GM23248 (cell line): ENCODE data around the gene NFKB1. TPM values are rescaled to one million over a fixed set of nuclear protein-coding genes. Genes with fewer than 3 reads are reported as not detected.

Experiments used
- DNase-seq: peaks from one replicate; pipeline ENCODE4 v3.0.0-alpha.2; 2015
- H2AFZ ChIP-seq: fragments of 200-600 bp; sonication (generic); 2 replicates; pipeline ENCODE4 v1.6.1; 2016; ENCODE audit warnings: antibody characterized with exemption
- H3F3A ChIP-seq: fragments of 200-600 bp; sonication (generic); 2 replicates; pipeline ENCODE4 v1.6.1; 2016; ENCODE audit warnings: mild to moderate bottlenecking, antibody characterized with exemption, mixed run types; ENCODE audit not compliant: insufficient read depth
- H3K27ac ChIP-seq: fragments of 200-600 bp; sonication (generic); 2 replicates; pipeline ENCODE4 v1.5.1; 2016; ENCODE audit warnings: mild to moderate bottlenecking
- H3K27me3 ChIP-seq: fragments of 200-600 bp; sonication (generic); replicated peaks from 2 replicates; pipeline ENCODE4 v1.6.1; 2016; ENCODE audit warnings: mild to moderate bottlenecking; ENCODE audit not compliant: insufficient read depth
- H3K36me3 ChIP-seq: fragments of 200-600 bp; sonication (generic); 2 replicates; pipeline ENCODE4 v1.6.1; 2016; ENCODE audit warnings: low read depth, mild to moderate bottlenecking
- H3K4me1 ChIP-seq: fragments of 200-600 bp; sonication (generic); 2 replicates; pipeline ENCODE4 v1.6.1; 2016; ENCODE audit warnings: mild to moderate bottlenecking; ENCODE audit not compliant: insufficient read depth
- H3K4me2 ChIP-seq: fragments of 200-600 bp; sonication (generic); one replicate; pipeline ENCODE4 v1.6.1; 2016; ENCODE audit warnings: mild to moderate bottlenecking; ENCODE audit not compliant: unreplicated experiment
- H3K4me3 ChIP-seq: fragments of 200-600 bp; sonication (generic); 2 replicates; pipeline ENCODE4 v1.5.1; 2016; ENCODE audit warnings: mild to moderate bottlenecking
- H3K79me2 ChIP-seq: fragments of 200-600 bp; sonication (generic); 2 replicates; pipeline ENCODE4 v1.6.1; 2016; ENCODE audit warnings: mild to moderate bottlenecking; ENCODE audit not compliant: insufficient read depth
- H3K9ac ChIP-seq: fragments of 200-600 bp; sonication (generic); 2 replicates; pipeline ENCODE4 v1.6.1; 2016; ENCODE audit warnings: mild to moderate bottlenecking
- H3K9me2 ChIP-seq: fragments of 200-600 bp; sonication (generic); 2 replicates; pipeline ENCODE4 v1.6.1; 2016; ENCODE audit warnings: mixed run types, mild to moderate bottlenecking, moderate library complexity; ENCODE audit not compliant: insufficient read depth
- H3K9me3 ChIP-seq: fragments of 200-600 bp; sonication (generic); one replicate; pipeline ENCODE4 v1.6.1; 2017; ENCODE audit warnings: low read depth
- H4K20me1 ChIP-seq: fragments of 200-600 bp; sonication (generic); 2 replicates; pipeline ENCODE4 v1.6.0; 2016; ENCODE audit not compliant: insufficient read depth
- EZH2 ChIP-seq: fragments of 200-600 bp; sonication (generic); IDR thresholded peaks from 2 replicates; pipeline ENCODE4 v1.6.1; 2018; ENCODE audit warnings: antibody characterized with exemption, mild to moderate bottlenecking; ENCODE audit not compliant: insufficient read depth, poor library complexity, severe bottlenecking
- EZH2phosphoT487 ChIP-seq: fragments of 200-600 bp; sonication (generic); IDR thresholded peaks from 2 replicates; pipeline ENCODE4 v1.6.1; 2018; ENCODE audit warnings: antibody characterized with exemption, moderate library complexity, mild to moderate bottlenecking, low read depth; ENCODE audit not compliant: insufficient read depth
- WGBS, 2 experiments: methylation state at CpG; one replicate each; pipeline ENCODE4 v1.1.6; 2015 to 2017; ENCODE audit warnings: low lambda C conversion rate in 2 of 2, low coverage in 1 of 2; ENCODE audit errors: missing lambda C conversion rate in 2 of 2; 5-methylcytosine and 5-hydroxymethylcytosine counted together
- in situ Hi-C: fragments of 300-500 bp; cut with MboI; formaldehyde crosslinking; loops from 2 replicates; pipeline ENCODE4 v1.15.0; 2020
- polyA plus RNA-seq: library from polyadenylated mRNA; unstranded; fragments of >200 nt; fragmentation: Nextera tagmentation; extraction: Ambion mirVana; gene quantifications from 2 replicates; pipeline ENCODE4 v1.2.1, GENCODE V29; 2016
- total RNA-seq: library from RNA; depleted of rRNA; stranded (reverse); fragments of >200 nt; shearing (Covaris generic); gene quantifications from 2 replicates; pipeline ENCODE4 v1.2.3, GENCODE V29; 2014

The NFKB1 gene
- total and polyA plus RNA-seq, 2 experiments from 2014 or later = 5.8 to 30.2 TPM

GRCh38 chr4:102492531-102493241 is 8.5 kb upstream of the NFKB1 start:
- TF ChIP-seq EZH2 = no peak
- no peak for TF ChIP-seq EZH2phosphoT487

GRCh38 chr4:102493257-102493656 is 7.9 kb upstream of the NFKB1 start:
- no peak for DNase-seq
- Histone ChIP-seq H3K27me3 (no peaks in the 10 kb centered on the region), H3K27ac (no peak overlapping the region), H3K79me2 (no peaks in the 10 kb centered on the region), H3K9ac (no peak overlapping the region), H2AFZ (no peak overlapping the region), H3K9me3 (no peaks in the 10 kb centered on the region), H3K36me3 (no peaks in the 10 kb centered on the region), H3K4me1 (peaks cover 4% of the 10 kb centered on the region; the same call in 1 of the 2 replicates), H3K4me3 (no peak overlapping the region), H3K9me2 (no peaks in the 10 kb centered on the region), H4K20me1 (no peaks in the 10 kb centered on the region), H3F3A (peaks cover 6% of the 10 kb centered on the region), H3K4me2 (no peak overlapping the region)
- TF ChIP-seq EZH2 (no peak), EZH2phosphoT487 (no peak)
- 77 to 78% methylated on average over 1 of the region's 1 CpG for WGBS, 2 experiments
- in situ Hi-C loops = no loop called here

More at GRCh38 chr4:102492531-102493241, 8.5 kb upstream of the NFKB1 start:
- H3K9me3 ChIP-seq = no peaks in the 10 kb centered on the region
- no peak overlapping the region for H3K9ac ChIP-seq
- H3K79me2 ChIP-seq = no peaks in the 10 kb centered on the region
- no peak for DNase-seq
- in situ Hi-C loops = no loop called here
- H3K27ac ChIP-seq = no peak overlapping the region
- WGBS, 2 experiments = 66 to 71% methylated on average over 2 of the region's 2 CpGs
- peaks cover under 1% of the 10 kb centered on the region; the same call in 1 of the 2 replicates for H3F3A ChIP-seq
- H3K4me3 ChIP-seq = no peak overlapping the region
- H3K36me3 ChIP-seq = no peaks in the 10 kb centered on the region
- no peaks in the 10 kb centered on the region for H3K9me2 ChIP-seq
- H3K4me1 ChIP-seq = peaks cover under 1% of the 10 kb centered on the region; the same call in 1 of the 2 replicates
- H2AFZ ChIP-seq = no peak overlapping the region
- no peaks in the 10 kb centered on the region for H4K20me1 ChIP-seq
- no peaks in the 10 kb centered on the region for H3K27me3 ChIP-seq
- no peak overlapping the region for H3K4me2 ChIP-seq

- in situ Hi-C loops = no loop called here
- 90 to 94% methylated on average over 1 of the region's 1 CpG for WGBS, 2 experiments
These were observed 7.4 kb upstream of the NFKB1 start for GRCh38 chr4:102493794-102494193.

GRCh38 chr4:102494603-102495002 is 6.6 kb upstream of the NFKB1 start:
- H3F3A ChIP-seq = peaks cover 11% of the 10 kb centered on the region
- H3K4me2 ChIP-seq = no peak overlapping the region
- H3K9me2 ChIP-seq = no peaks in the 10 kb centered on the region
- no peak overlapping the region for H3K4me3 ChIP-seq
- H3K27ac ChIP-seq = no peak overlapping the region
- no peak overlapping the region for H3K9ac ChIP-seq
- no peaks in the 10 kb centered on the region for H3K27me3 ChIP-seq
- no peaks in the 10 kb centered on the region for H4K20me1 ChIP-seq
- H3K36me3 ChIP-seq = no peaks in the 10 kb centered on the region
- no peaks in the 10 kb centered on the region for H3K9me3 ChIP-seq
- no peaks in the 10 kb centered on the region for H3K79me2 ChIP-seq
- in situ Hi-C loops = no loop called here
- peaks cover 4% of the 10 kb centered on the region; the same call in 1 of the 2 replicates for H3K4me1 ChIP-seq
- no peak for DNase-seq
- TF ChIP-seq EZH2phosphoT487 = no peak
- no peak overlapping the region for H2AFZ ChIP-seq
- 86 to 100% methylated on average over 1 of the region's 1 CpG for WGBS, 2 experiments

More at GRCh38 chr4:102493794-102494193, 7.4 kb upstream of the NFKB1 start:
- no peak overlapping the region for H2AFZ ChIP-seq
- no peaks in the 10 kb centered on the region for H3K9me3 ChIP-seq
- H3K9ac ChIP-seq = no peak overlapping the region
- H3K4me2 ChIP-seq = no peak overlapping the region
- no peaks in the 10 kb centered on the region for H4K20me1 ChIP-seq
- no peak overlapping the region for H3K27ac ChIP-seq
- H3K27me3 ChIP-seq = no peaks in the 10 kb centered on the region
- H3K4me3 ChIP-seq = no peak overlapping the region
- DNase-seq = no peak
- peaks cover 4% of the 10 kb centered on the region; the same call in 1 of the 2 replicates for H3K4me1 ChIP-seq
- H3K36me3 ChIP-seq = no peaks in the 10 kb centered on the region
- no peak for TF ChIP-seq EZH2phosphoT487
- TF ChIP-seq EZH2 = no peak
- no peaks in the 10 kb centered on the region for H3K9me2 ChIP-seq
- no peaks in the 10 kb centered on the region for H3K79me2 ChIP-seq
- H3F3A ChIP-seq = peaks cover 11% of the 10 kb centered on the region

GRCh38 chr4:102497986-102498385 is 3.2 kb upstream of the NFKB1 start:
- no peaks in the 10 kb centered on the region for H4K20me1 ChIP-seq
- peak; percentile 51 for DNase-seq
- H2AFZ ChIP-seq = no peak overlapping the region
- in situ Hi-C loops = no loop called here
- no peak overlapping the region for H3K4me2 ChIP-seq
- no peaks in the 10 kb centered on the region for H3K27me3 ChIP-seq
- no peak overlapping the region for H3K27ac ChIP-seq
- no peak overlapping the region for H3K4me3 ChIP-seq
- H3K9me3 ChIP-seq = no peaks in the 10 kb centered on the region
- TF ChIP-seq EZH2phosphoT487 = no peak
- no peak for TF ChIP-seq EZH2
- H3K4me1 ChIP-seq = peaks cover 14% of the 10 kb centered on the region
- H3K9ac ChIP-seq = no peak overlapping the region
- 77 to 81% methylated on average over 2 of the region's 2 CpGs for WGBS, 2 experiments
- peaks cover 27% of the 10 kb centered on the region for H3F3A ChIP-seq
- no peaks in the 10 kb centered on the region for H3K9me2 ChIP-seq
- peaks cover 19% of the 10 kb centered on the region for H3K79me2 ChIP-seq
- no peaks in the 10 kb centered on the region for H3K36me3 ChIP-seq
